SK-N-SH treated with all-trans-retinoic acid at 6 μM for 48 hours (cell line): Measurements from ENCODE around the gene CYB561.

ENCODE experiments used
- ARNTL ChIP-seq: fragments of 450-650 bp; formaldehyde crosslinking; IDR thresholded peaks from 2 replicates; pipeline ENCODE4 v1.5.0; 2020; ENCODE audit warnings: low read depth, mild to moderate bottlenecking, moderate library complexity, borderline replicate concordance
- ESRRG ChIP-seq: fragments of 250-450 bp; sonication (Bioruptor Pico); IDR thresholded peaks from 2 replicates; pipeline ENCODE4 v1.6.1; 2021; ENCODE audit warnings: mild to moderate bottlenecking
- OSR1 ChIP-seq: fragments of 250-450 bp; sonication (Bioruptor Pico); IDR thresholded peaks from 2 replicates; pipeline ENCODE4 v1.8.0; 2022; ENCODE audit warnings: moderate library complexity, mild to moderate bottlenecking, inconsistent platforms
- PPARA ChIP-seq: fragments of 250-450 bp; sonication (Bioruptor Pico); IDR thresholded peaks from 2 replicates; pipeline ENCODE4 v1.5.0; 2020; ENCODE audit warnings: mild to moderate bottlenecking, borderline replicate concordance
- RARB ChIP-seq: fragments of 250-450 bp; sonication (Bioruptor Pico); IDR thresholded peaks from 2 replicates; pipeline ENCODE4 v1.8.0; 2021; ENCODE audit warnings: mild to moderate bottlenecking, moderate library complexity
- ZC3H10 ChIP-seq: fragments of 250-450 bp; sonication (Bioruptor Pico); IDR thresholded peaks from 2 replicates; pipeline ENCODE4 v1.5.1; 2021; ENCODE audit warnings: mild to moderate bottlenecking, moderate library complexity
- ZFP3 ChIP-seq: fragments of 250-450 bp; sonication (Bioruptor Pico); IDR thresholded peaks from 2 replicates; pipeline ENCODE4 v1.5.0; 2020; ENCODE audit warnings: mild to moderate bottlenecking, moderate library complexity
- ZFP30 ChIP-seq: fragments of 450-650 bp; formaldehyde crosslinking; IDR thresholded peaks from 2 replicates; pipeline ENCODE4 v1.5.0; 2022; ENCODE audit warnings: mild to moderate bottlenecking, moderate library complexity
- ZNF565 ChIP-seq: fragments of 450-650 bp; formaldehyde crosslinking; conservative IDR thresholded peaks from 2 replicates; pipeline ENCODE4 v1.5.0; 2020; ENCODE audit warnings: low read depth, mild to moderate bottlenecking, moderate library complexity
- ZNF8 ChIP-seq: fragments of 450-650 bp; formaldehyde crosslinking; IDR thresholded peaks from 2 replicates; pipeline ENCODE4 v1.5.0; 2020; ENCODE audit warnings: mild to moderate bottlenecking, moderate library complexity
- TF ChIP-seq, protein P1 (sequence below): fragments of 250-450 bp; sonication (Bioruptor Pico); IDR thresholded peaks from 2 replicates; pipeline ENCODE4 v1.5.1; 2021; ENCODE audit warnings: mild to moderate bottlenecking, moderate library complexity
- TF ChIP-seq, protein P2 (sequence below): fragments of 250-450 bp; sonication (Bioruptor Pico); IDR thresholded peaks from 2 replicates; pipeline ENCODE4 v1.8.0; 2020; ENCODE audit warnings: mild to moderate bottlenecking, moderate library complexity, borderline replicate concordance
- TF ChIP-seq, protein P3 (sequence below): fragments of 250-450 bp; sonication (Bioruptor Pico); IDR thresholded peaks from 2 replicates; pipeline ENCODE4 v1.8.0; 2021; ENCODE audit warnings: low read depth, mild to moderate bottlenecking, moderate library complexity, borderline replicate concordance

DNA sequence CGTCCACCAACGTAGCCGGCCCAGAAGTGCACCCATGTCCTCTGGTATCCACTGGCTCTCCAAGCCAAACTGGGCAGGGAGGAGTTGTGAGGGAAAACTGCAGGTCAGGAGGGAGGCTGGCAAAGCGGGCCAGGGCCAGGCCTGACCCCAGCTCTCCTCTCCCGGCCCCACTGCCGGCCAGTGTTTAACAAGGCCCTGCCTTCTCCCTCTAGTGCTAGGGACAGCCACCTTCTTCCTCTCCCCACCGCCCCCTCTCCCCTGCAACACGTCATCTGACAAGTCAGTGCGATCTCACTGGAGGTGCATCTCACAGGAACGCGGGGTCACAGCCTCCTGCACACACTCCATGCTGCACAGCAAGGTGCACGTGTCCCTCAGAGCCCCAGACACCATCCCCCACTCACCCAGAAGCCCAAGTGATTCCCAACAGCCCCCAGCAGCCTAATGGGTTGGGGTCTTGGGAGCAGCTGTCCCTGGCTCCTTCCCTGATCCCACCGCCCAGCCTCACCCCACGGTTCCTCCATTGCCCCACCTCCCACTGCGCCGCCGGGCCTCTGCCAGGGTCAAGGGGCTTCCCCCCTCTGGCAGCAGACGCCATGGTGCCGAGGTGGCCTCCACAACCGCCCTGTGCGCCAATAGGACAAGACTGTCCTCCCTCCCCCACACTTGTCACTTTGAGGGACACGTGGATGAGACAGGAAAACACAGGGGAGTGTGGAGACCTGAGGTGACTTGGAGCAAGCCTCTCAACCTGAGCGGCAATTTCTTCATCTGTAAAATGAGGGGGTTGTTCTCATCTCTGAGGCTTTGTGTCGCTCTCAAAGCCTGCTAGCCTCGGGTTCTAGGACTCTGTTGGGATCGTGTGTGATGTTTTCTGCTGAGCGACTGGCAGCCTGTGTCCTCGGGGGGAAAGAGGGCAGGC, 29.6 kb upstream of the CYB561 start:
- TF ChIP-seq ARNTL (CRISPR knock-in tag) (no peak), ZFP30 (CRISPR knock-in tag) (no peak), PPARA (CRISPR knock-in tag) (no peak), ESRRG (CRISPR knock-in tag) (no peak), ZNF8 (CRISPR knock-in tag) (no peak), OSR1 (CRISPR knock-in tag) (no peak), ZC3H10 (CRISPR knock-in tag) (no peak), ZFP3 (no peak), ZNF565 (CRISPR knock-in tag) (no peak), RARB (CRISPR knock-in tag) (no peak)
- TF ChIP-seq, protein P1, sequence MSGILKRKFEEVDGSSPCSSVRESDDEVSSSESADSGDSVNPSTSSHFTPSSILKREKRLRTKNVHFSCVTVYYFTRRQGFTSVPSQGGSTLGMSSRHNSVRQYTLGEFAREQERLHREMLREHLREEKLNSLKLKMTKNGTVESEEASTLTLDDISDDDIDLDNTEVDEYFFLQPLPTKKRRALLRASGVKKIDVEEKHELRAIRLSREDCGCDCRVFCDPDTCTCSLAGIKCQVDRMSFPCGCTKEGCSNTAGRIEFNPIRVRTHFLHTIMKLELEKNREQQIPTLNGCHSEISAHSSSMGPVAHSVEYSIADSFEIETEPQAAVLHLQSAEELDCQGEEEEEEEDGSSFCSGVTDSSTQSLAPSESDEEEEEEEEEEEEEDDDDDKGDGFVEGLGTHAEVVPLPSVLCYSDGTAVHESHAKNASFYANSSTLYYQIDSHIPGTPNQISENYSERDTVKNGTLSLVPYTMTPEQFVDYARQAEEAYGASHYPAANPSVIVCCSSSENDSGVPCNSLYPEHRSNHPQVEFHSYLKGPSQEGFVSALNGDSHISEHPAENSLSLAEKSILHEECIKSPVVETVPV (CRISPR knock-in tag) = no peak
- TF ChIP-seq, protein P2, sequence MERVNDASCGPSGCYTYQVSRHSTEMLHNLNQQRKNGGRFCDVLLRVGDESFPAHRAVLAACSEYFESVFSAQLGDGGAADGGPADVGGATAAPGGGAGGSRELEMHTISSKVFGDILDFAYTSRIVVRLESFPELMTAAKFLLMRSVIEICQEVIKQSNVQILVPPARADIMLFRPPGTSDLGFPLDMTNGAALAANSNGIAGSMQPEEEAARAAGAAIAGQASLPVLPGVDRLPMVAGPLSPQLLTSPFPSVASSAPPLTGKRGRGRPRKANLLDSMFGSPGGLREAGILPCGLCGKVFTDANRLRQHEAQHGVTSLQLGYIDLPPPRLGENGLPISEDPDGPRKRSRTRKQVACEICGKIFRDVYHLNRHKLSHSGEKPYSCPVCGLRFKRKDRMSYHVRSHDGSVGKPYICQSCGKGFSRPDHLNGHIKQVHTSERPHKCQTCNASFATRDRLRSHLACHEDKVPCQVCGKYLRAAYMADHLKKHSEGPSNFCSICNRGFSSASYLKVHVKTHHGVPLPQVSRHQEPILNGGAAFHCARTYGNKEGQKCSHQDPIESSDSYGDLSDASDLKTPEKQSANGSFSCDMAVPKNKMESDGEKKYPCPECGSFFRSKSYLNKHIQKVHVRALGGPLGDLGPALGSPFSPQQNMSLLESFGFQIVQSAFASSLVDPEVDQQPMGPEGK (CRISPR knock-in tag) = no peak
- TF ChIP-seq, protein P3, sequence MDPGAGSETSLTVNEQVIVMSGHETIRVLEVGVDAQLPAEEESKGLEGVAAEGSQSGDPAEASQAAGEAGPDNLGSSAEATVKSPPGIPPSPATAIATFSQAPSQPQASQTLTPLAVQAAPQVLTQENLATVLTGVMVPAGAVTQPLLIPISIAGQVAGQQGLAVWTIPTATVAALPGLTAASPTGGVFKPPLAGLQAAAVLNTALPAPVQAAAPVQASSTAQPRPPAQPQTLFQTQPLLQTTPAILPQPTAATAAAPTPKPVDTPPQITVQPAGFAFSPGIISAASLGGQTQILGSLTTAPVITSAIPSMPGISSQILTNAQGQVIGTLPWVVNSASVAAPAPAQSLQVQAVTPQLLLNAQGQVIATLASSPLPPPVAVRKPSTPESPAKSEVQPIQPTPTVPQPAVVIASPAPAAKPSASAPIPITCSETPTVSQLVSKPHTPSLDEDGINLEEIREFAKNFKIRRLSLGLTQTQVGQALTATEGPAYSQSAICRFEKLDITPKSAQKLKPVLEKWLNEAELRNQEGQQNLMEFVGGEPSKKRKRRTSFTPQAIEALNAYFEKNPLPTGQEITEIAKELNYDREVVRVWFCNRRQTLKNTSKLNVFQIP (CRISPR knock-in tag) = no peak
